ENCODE measurements around the gene PON2. TPM values are rescaled to one million over a fixed set of nuclear protein-coding genes. Genes with fewer than 3 reads are reported as not detected.

PON2 gene
- total RNA-seq, 4 donors from 2014 or later = 53.9 to 110 (median 58.2) TPM

- TF ChIP-seq CTCF (IDR thresholded peaks at IDR 0.05) = no peak
- no peak for TF ChIP-seq POLR2AphosphoS5 (IDR thresholded peaks at IDR 0.05)
- TF ChIP-seq POLR2A (IDR thresholded peaks at IDR 0.05) = no peak
- TF ChIP-seq EP300 (IDR thresholded peaks at IDR 0.05) = no peak
- ATAC-seq = no peak
- Histone ChIP-seq H3K4me3 (no peak overlapping the region), H3K9me3 (no peaks in the 10 kb centered on the region), H3K36me3 (peaks cover 0 to 4% of the 10 kb centered on the region in 2 donors), H3K27ac (no peak overlapping the region), H3K27me3 (no peaks in the 10 kb centered on the region), H3K4me1 (peaks cover 0 to 13% (median 0%) of the 10 kb centered on the region in 3 donors)
- 73 to 94% methylated on average over 2 to 5 of the region's 5 CpGs for WGBS, 2 donors (ENCODE audit: low coverage in 1 of 2)
These were observed 5.4 kb downstream of the PON2 start for GRCh38 chr7:95429241-95429990.

- Histone ChIP-seq H3K4me1 (no peaks in the 10 kb centered on the region), H3K36me3 (peaks cover 0 to 15% of the 10 kb centered on the region in 2 donors), H3K9me3 (no peaks in the 10 kb centered on the region), H3K27me3 (no peaks in the 10 kb centered on the region), H3K4me3 (no peak overlapping the region), H3K27ac (no peak overlapping the region)
- ATAC-seq = no peak
- TF ChIP-seq POLR2A (IDR thresholded peaks at IDR 0.05) (no peak), POLR2AphosphoS5 (IDR thresholded peaks at IDR 0.05) (no peak), CTCF (IDR thresholded peaks at IDR 0.05) (no peak), EP300 (IDR thresholded peaks at IDR 0.05) (no peak)
- WGBS, 2 donors (ENCODE audit: low coverage in 1 of 2) = 76 to 85% methylated on average over 3 of the region's 3 CpGs
These were observed 6.8 kb downstream of the PON2 start for GRCh38 chr7:95427914-95428516.

GRCh38 chr7:95427166-95427565 is 7.7 kb downstream of the PON2 start:
- no peak for ATAC-seq
- Histone ChIP-seq H3K9me3 (no peaks in the 10 kb centered on the region), H3K4me3 (no peak overlapping the region), H3K27ac (no peak overlapping the region), H3K4me1 (no peaks in the 10 kb centered on the region), H3K27me3 (no peaks in the 10 kb centered on the region), H3K36me3 (peaks cover 0 to 15% of the 10 kb centered on the region in 2 donors)
- no peak for TF ChIP-seq EP300 (IDR thresholded peaks at IDR 0.05)
- TF ChIP-seq CTCF (IDR thresholded peaks at IDR 0.05) = no peak
- no peak for TF ChIP-seq POLR2A (IDR thresholded peaks at IDR 0.05)
- TF ChIP-seq POLR2AphosphoS5 (IDR thresholded peaks at IDR 0.05) = no peak
- 89 to 92% methylated on average over 4 to 6 of the region's 7 CpGs for WGBS, 2 donors (ENCODE audit: low coverage in 1 of 2)

- Histone ChIP-seq H3K27me3 (no peaks in the 10 kb centered on the region), H3K9me3 (no peaks in the 10 kb centered on the region), H3K27ac (no peak overlapping the region), H3K4me1 (peaks cover 0 to 4% (median 0%) of the 10 kb centered on the region in 3 donors), H3K4me3 (no peak overlapping the region), H3K36me3 (peaks cover 0 to 15% of the 10 kb centered on the region in 2 donors)
- TF ChIP-seq CTCF (IDR thresholded peaks at IDR 0.05) (no peak), POLR2AphosphoS5 (IDR thresholded peaks at IDR 0.05) (no peak), EP300 (IDR thresholded peaks at IDR 0.05) (no peak), POLR2A (IDR thresholded peaks at IDR 0.05) (no peak)
- WGBS, 2 donors (ENCODE audit: low coverage in 1 of 2) = 85 to 91% methylated on average over 2 of the region's 2 CpGs
- no peak for ATAC-seq
These were observed 9.1 kb downstream of the PON2 start for GRCh38 chr7:95425694-95426093.

GRCh38 chr7:95424716-95425115 is 10.1 kb downstream of the PON2 start:
- Histone ChIP-seq H3K27ac (no peak overlapping the region), H3K4me1 (peaks cover 0 to 4% (median 0%) of the 10 kb centered on the region in 3 donors), H3K36me3 (peaks cover 0 to 15% of the 10 kb centered on the region in 2 donors), H3K4me3 (no peak overlapping the region), H3K27me3 (no peaks in the 10 kb centered on the region), H3K9me3 (no peaks in the 10 kb centered on the region)
- TF ChIP-seq POLR2AphosphoS5 (IDR thresholded peaks at IDR 0.05) (no peak), CTCF (IDR thresholded peaks at IDR 0.05) (no peak), POLR2A (IDR thresholded peaks at IDR 0.05) (no peak), EP300 (IDR thresholded peaks at IDR 0.05) (no peak)
- 47 to 50% methylated on average over 1 of the region's 1 CpG for WGBS, 2 donors (ENCODE audit: low coverage in 1 of 2)
- no peak for ATAC-seq
